OCI-LY3 (cell line): ENCODE measurements around the gene ECE2.

ENCODE experiments used
- H2AFZ ChIP-seq: fragments of 200-600, 300-600 bp; shearing (Covaris generic); 2 replicates; pipeline ENCODE4 v1.6.0; 2014; ENCODE audit warnings: antibody characterized with exemption, low read depth, low read length
- H3K27ac ChIP-seq: fragments of 200-600, 300-600 bp; sonication (generic); 2 replicates; pipeline ENCODE4 v1.5.1; 2014; ENCODE audit warnings: mild to moderate bottlenecking, low read length, moderate library complexity, mixed read lengths
- H3K27me3 ChIP-seq: fragments of 200-600, 300-600 bp; sonication (generic); 2 replicates; pipeline ENCODE4 v1.6.1; 2014; ENCODE audit warnings: low read depth, low read length, mixed read lengths
- H3K36me3 ChIP-seq: fragments of 200-600, 300-600 bp; sonication (generic); replicated peaks from 2 replicates; pipeline ENCODE3; 2014; ENCODE audit warnings: low read depth, low read length, mixed read lengths
- H3K4me1 ChIP-seq: fragments of 300-600, 200-600 bp; sonication (generic); 2 replicates; pipeline ENCODE4 v1.6.1; 2014; ENCODE audit warnings: low read length, mixed read lengths
- H3K4me2 ChIP-seq: fragments of 200-600, 300-600 bp; sonication (generic); 2 replicates; pipeline ENCODE4 v1.6.1; 2014; ENCODE audit warnings: low read length, mixed read lengths
- H3K4me3 ChIP-seq: fragments of 300-600, 200-600 bp; sonication (generic); 2 replicates; pipeline ENCODE4 v1.5.1; 2014; ENCODE audit warnings: antibody characterized with exemption, mild to moderate bottlenecking, low read length, moderate library complexity
- H3K79me2 ChIP-seq: fragments of 300-600, 200-600 bp; shearing (Covaris generic); 2 replicates; pipeline ENCODE4 v1.6.1; 2014; ENCODE audit warnings: mild to moderate bottlenecking, low read length, mixed read lengths
- H3K9ac ChIP-seq: fragments of 300-600, 200-600 bp; shearing (Covaris generic); 2 replicates; pipeline ENCODE4 v1.6.0; 2014; ENCODE audit warnings: mild to moderate bottlenecking, low read length, moderate library complexity
- H3K9me3 ChIP-seq: fragments of 200-600, 300-600 bp; shearing (Covaris generic); 2 replicates; pipeline ENCODE4 v1.6.1; 2014; ENCODE audit warnings: low read length, mixed read lengths; ENCODE audit not compliant: insufficient read depth
- H4K20me1 ChIP-seq: fragments of 200-600, 300-600 bp; sonication (generic); 2 replicates; pipeline ENCODE4 v1.6.1; 2016; ENCODE audit warnings: low read length, mixed read lengths; ENCODE audit not compliant: insufficient read depth
- CTCF ChIP-seq: fragments of 200-600, 300-600 bp; sonication (generic); IDR thresholded peaks from 2 replicates; pipeline ENCODE4 v1.5.1; 2014; ENCODE audit warnings: antibody characterized with exemption, low read length, low read depth
- EZH2phosphoT487 ChIP-seq: fragments of 200-600 bp; shearing (Covaris generic); IDR thresholded peaks from 2 replicates; pipeline ENCODE4 v1.6.1; 2018; ENCODE audit warnings: antibody characterized with exemption, mixed run types, low read depth

ECE2 gene

GRCh38 chr3:184236636-184237035 is 39.2 kb upstream of the ECE2 start:
- no peak overlapping the region for H2AFZ ChIP-seq
- no peaks in the 10 kb centered on the region for H3K9me3 ChIP-seq
- no peak overlapping the region for H3K4me3 ChIP-seq
- no peaks in the 10 kb centered on the region for H4K20me1 ChIP-seq
- no peaks in the 10 kb centered on the region for H3K79me2 ChIP-seq
- H3K27ac ChIP-seq: no peak overlapping the region
- no peaks in the 10 kb centered on the region for H3K27me3 ChIP-seq
- H3K4me1 ChIP-seq: no peaks in the 10 kb centered on the region
- no peak overlapping the region for H3K9ac ChIP-seq
- no peak for TF ChIP-seq EZH2phosphoT487
- TF ChIP-seq CTCF: no peak
- no peaks in the 10 kb centered on the region for H3K36me3 ChIP-seq
- no peak overlapping the region for H3K4me2 ChIP-seq

DNA sequence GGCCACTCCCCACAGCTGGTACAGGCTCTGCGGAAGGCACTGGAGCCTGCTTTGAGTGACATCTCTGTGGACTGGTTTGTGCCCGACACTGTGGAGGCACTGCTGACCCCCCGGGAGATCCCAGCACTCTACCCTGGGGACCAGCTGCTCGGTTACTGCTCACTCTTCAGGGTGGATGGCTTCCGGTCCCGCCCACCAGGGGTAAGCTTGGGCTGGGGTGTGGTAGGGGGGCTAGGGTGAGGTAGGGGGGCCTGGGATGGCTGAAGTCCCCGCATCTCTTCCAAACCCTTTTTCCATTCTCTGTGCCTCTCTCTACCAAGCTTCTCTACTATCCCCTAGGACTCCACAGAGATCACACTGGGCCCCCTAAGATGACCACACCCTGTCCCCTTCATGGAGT is 38.6 kb upstream of the ECE2 start:
- no peaks in the 10 kb centered on the region for H4K20me1 ChIP-seq
- no peaks in the 10 kb centered on the region for H3K4me1 ChIP-seq
- no peak overlapping the region for H3K4me2 ChIP-seq
- H3K9ac ChIP-seq: no peak overlapping the region
- TF ChIP-seq EZH2phosphoT487 (no peak), CTCF (no peak)
- H3K27me3 ChIP-seq: no peaks in the 10 kb centered on the region
- no peak overlapping the region for H2AFZ ChIP-seq
- H3K4me3 ChIP-seq: no peak overlapping the region
- no peaks in the 10 kb centered on the region for H3K9me3 ChIP-seq
- H3K27ac ChIP-seq: no peak overlapping the region
- no peaks in the 10 kb centered on the region for H3K79me2 ChIP-seq
- H3K36me3 ChIP-seq: peaks cover 3% of the 10 kb centered on the region

DNA sequence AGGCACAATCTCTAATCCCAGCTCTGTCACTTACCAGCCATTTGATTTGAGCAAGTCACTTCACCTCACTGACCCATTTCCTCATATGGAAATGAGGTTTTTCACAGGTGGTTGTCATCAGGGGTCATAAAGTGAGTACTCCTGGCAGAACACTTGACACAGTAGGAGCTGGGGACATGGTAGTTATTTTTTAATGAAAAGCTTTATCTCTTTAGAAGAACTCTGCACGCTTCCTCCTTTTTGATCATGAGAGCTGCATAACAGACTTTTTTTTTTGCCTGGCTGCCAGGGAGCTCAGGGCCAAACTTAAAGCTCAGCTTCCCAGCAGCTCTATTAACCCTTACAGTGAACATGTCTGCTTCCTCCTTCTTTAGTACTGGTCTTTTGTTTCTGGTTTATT is 38.0 kb upstream of the ECE2 start:
- Histone ChIP-seq H3K9me3 (no peaks in the 10 kb centered on the region), H4K20me1 (no peaks in the 10 kb centered on the region), H3K27ac (no peak overlapping the region), H3K4me1 (no peaks in the 10 kb centered on the region), H3K9ac (no peak overlapping the region), H3K4me2 (no peak overlapping the region), H3K36me3 (peaks cover 8% of the 10 kb centered on the region), H3K27me3 (no peaks in the 10 kb centered on the region), H3K79me2 (no peaks in the 10 kb centered on the region), H2AFZ (no peak overlapping the region), H3K4me3 (no peak overlapping the region)
- no peak for TF ChIP-seq EZH2phosphoT487
- TF ChIP-seq CTCF: no peak

- Histone ChIP-seq H3K27me3 (no peaks in the 10 kb centered on the region), H3K79me2 (no peaks in the 10 kb centered on the region), H3K9me3 (no peaks in the 10 kb centered on the region), H3K4me2 (no peak overlapping the region), H3K4me1 (no peaks in the 10 kb centered on the region), H3K36me3 (peaks cover 10% of the 10 kb centered on the region), H2AFZ (no peak overlapping the region), H4K20me1 (no peaks in the 10 kb centered on the region), H3K4me3 (no peak overlapping the region), H3K9ac (no peak overlapping the region), H3K27ac (no peak overlapping the region)
- no peak for TF ChIP-seq CTCF
- no peak for TF ChIP-seq EZH2phosphoT487
These were observed 37.5 kb upstream of the ECE2 start for GRCh38 chr3:184238246-184238818.
